Neural cell (in vitro differentiated cells): Measurements from ENCODE around the gene CADM1. TPM values are rescaled to one million over a fixed set of nuclear protein-coding genes. Genes with fewer than 3 reads are reported as not detected.

ENCODE experiments used
- H2AFZ ChIP-seq: fragments of 200-600, 300-800 bp; sonication (generic), shearing (Covaris generic); 2 replicates; pipeline ENCODE4 v1.6.0; 2014; ENCODE audit warnings: low read depth, mild to moderate bottlenecking, antibody characterized with exemption, low read length, moderate library complexity
- H3F3A ChIP-seq: fragments of 200-600 bp; shearing (Covaris generic); 2 replicates; pipeline ENCODE4 v1.6.1; 2016; ENCODE audit warnings: mild to moderate bottlenecking, moderate library complexity, mixed read lengths, antibody characterized with exemption, low read length; ENCODE audit not compliant: insufficient read depth, poor library complexity, severe bottlenecking
- H3K27ac ChIP-seq: fragments of 200-600, 300-800 bp; sonication (generic), shearing (Covaris generic); 2 replicates; pipeline ENCODE4 v1.5.1; 2014; ENCODE audit warnings: mild to moderate bottlenecking, low read length, moderate library complexity
- H3K27me3 ChIP-seq: fragments of 300-800, 200-600 bp; sonication (generic), shearing (Covaris generic); 2 replicates; pipeline ENCODE4 v1.6.0; 2014; ENCODE audit warnings: mild to moderate bottlenecking, low read depth, low read length, moderate library complexity; ENCODE audit not compliant: insufficient read depth
- H3K36me3 ChIP-seq: fragments of 300-800, 200-600 bp; sonication (generic), shearing (Covaris generic); 2 replicates; pipeline ENCODE4 v1.5.1; 2014; ENCODE audit warnings: mild to moderate bottlenecking, antibody characterized with exemption, low read length, moderate library complexity; ENCODE audit not compliant: insufficient read depth
- H3K4me2 ChIP-seq: fragments of 300-800, 200-600 bp; sonication (generic), shearing (Covaris generic); 2 replicates; pipeline ENCODE4 v1.6.0; 2014; ENCODE audit warnings: mild to moderate bottlenecking, low read length
- H3K4me3 ChIP-seq: fragments of 300-800, 200-600 bp; sonication (generic), shearing (Covaris generic); 2 replicates; pipeline ENCODE4 v1.5.1; 2014; ENCODE audit warnings: mild to moderate bottlenecking, low read length, moderate library complexity
- H3K79me2 ChIP-seq: fragments of 200-600 bp; shearing (Covaris generic); replicated peaks from 2 replicates; pipeline ENCODE4 v1.6.0; 2014; ENCODE audit warnings: mild to moderate bottlenecking, low read length, moderate library complexity; ENCODE audit not compliant: insufficient read depth
- H3K9ac ChIP-seq: fragments of 300-800, 200-600 bp; sonication (generic), shearing (Covaris generic); 2 replicates; pipeline ENCODE4 v1.6.1; 2016; ENCODE audit warnings: mild to moderate bottlenecking, low read length, mixed read lengths
- H3K9me2 ChIP-seq: fragments of 200-600 bp; shearing (Covaris generic); 2 replicates; pipeline ENCODE4 v1.6.1; 2016; ENCODE audit warnings: mild to moderate bottlenecking, low read length, mixed read lengths; ENCODE audit not compliant: insufficient read depth
- H3K9me3 ChIP-seq: fragments of 200-600, 300-800 bp; sonication (generic), shearing (Covaris generic); 2 replicates; pipeline ENCODE4 v1.6.1; 2016; ENCODE audit warnings: mild to moderate bottlenecking, mixed run types, low read length, moderate library complexity, mixed read lengths
- H4K20me1 ChIP-seq: fragments of 200-600 bp; shearing (Covaris generic); 2 replicates; pipeline ENCODE4 v1.6.1; 2016; ENCODE audit warnings: mild to moderate bottlenecking, mixed run types; ENCODE audit not compliant: insufficient read depth
- EP300 ChIP-seq: fragments of 450-650 bp; conservative IDR thresholded peaks from 2 replicates; pipeline ENCODE4 v1.6.1; 2014; ENCODE audit warnings: antibody characterized with exemption, mild to moderate bottlenecking, moderate library complexity; ENCODE audit not compliant: poor library complexity, severe bottlenecking
- EZH2 ChIP-seq: fragments of 200-600, 300-800 bp; shearing (Covaris generic), sonication (generic); IDR thresholded peaks from 2 replicates; pipeline ENCODE4 v1.6.1; 2014; ENCODE audit warnings: antibody characterized with exemption, low read length, borderline replicate concordance, mild to moderate bottlenecking; ENCODE audit not compliant: insufficient read depth, poor library complexity, severe bottlenecking
- MXI1 ChIP-seq: fragments of 450-650 bp; conservative IDR thresholded peaks from 2 replicates; pipeline ENCODE4 v1.6.1; 2014; ENCODE audit warnings: antibody characterized with exemption, mild to moderate bottlenecking; ENCODE audit not compliant: poor library complexity, severe bottlenecking
- POLR2AphosphoS5 ChIP-seq: IDR thresholded peaks from 2 replicates; pipeline ENCODE4 v1.6.1; 2012
- RAD21 ChIP-seq: fragments of 450-650 bp; conservative IDR thresholded peaks from 2 replicates; pipeline ENCODE4 v1.6.1; 2014; ENCODE audit warnings: antibody characterized with exemption, mild to moderate bottlenecking, moderate library complexity
- SMC3 ChIP-seq: fragments of 450-650 bp; conservative IDR thresholded peaks from 2 replicates; pipeline ENCODE4 v1.6.1; 2014; ENCODE audit warnings: antibody characterized with exemption, mild to moderate bottlenecking, moderate library complexity; ENCODE audit not compliant: poor library complexity
- TAF1 ChIP-seq: IDR thresholded peaks from 2 replicates; pipeline ENCODE4 v1.6.1; 2012; ENCODE audit warnings: low read depth
- polyA plus RNA-seq: library from polyadenylated mRNA; depleted of rRNA; stranded (reverse); fragments of >200 nt; gene quantifications from 2 replicates; pipeline ENCODE4 v1.2.3, GENCODE V29; 2014
- TF ChIP-seq, protein P1 (sequence below): fragments of 450-650 bp; IDR thresholded peaks from 2 replicates; pipeline ENCODE4 v1.5.1; 2014; ENCODE audit warnings: antibody characterized with exemption, mild to moderate bottlenecking, moderate library complexity; ENCODE audit not compliant: poor library complexity, severe bottlenecking
- TF ChIP-seq, protein P2 (sequence below): IDR thresholded peaks from 2 replicates; pipeline ENCODE4 v1.6.1; 2012; ENCODE audit warnings: borderline replicate concordance

The CADM1 gene
- polyA plus RNA-seq, 1 donor from 2014 or later, result 92.1 TPM

GRCh38 chr11:115321605-115322289, 182.5 kb downstream of the CADM1 start:
- Histone ChIP-seq H2AFZ (no peak overlapping the region), H4K20me1 (no peaks in the 10 kb centered on the region), H3K4me3 (no peak overlapping the region), H3K4me2 (no peak overlapping the region), H3K9me2 (no peaks in the 10 kb centered on the region), H3K9ac (no peak overlapping the region), H3K79me2 (peaks cover 3% of the 10 kb centered on the region), H3F3A (no peaks in the 10 kb centered on the region), H3K27me3 (no peaks in the 10 kb centered on the region), H3K36me3 (no peaks in the 10 kb centered on the region), H3K27ac (peak overlapping the region; percentile 23), H3K9me3 (no peaks in the 10 kb centered on the region)
- TF ChIP-seq EP300 (peak; percentile 90), POLR2AphosphoS5 (peak; percentile 54), SMC3 (no peak)

DNA sequence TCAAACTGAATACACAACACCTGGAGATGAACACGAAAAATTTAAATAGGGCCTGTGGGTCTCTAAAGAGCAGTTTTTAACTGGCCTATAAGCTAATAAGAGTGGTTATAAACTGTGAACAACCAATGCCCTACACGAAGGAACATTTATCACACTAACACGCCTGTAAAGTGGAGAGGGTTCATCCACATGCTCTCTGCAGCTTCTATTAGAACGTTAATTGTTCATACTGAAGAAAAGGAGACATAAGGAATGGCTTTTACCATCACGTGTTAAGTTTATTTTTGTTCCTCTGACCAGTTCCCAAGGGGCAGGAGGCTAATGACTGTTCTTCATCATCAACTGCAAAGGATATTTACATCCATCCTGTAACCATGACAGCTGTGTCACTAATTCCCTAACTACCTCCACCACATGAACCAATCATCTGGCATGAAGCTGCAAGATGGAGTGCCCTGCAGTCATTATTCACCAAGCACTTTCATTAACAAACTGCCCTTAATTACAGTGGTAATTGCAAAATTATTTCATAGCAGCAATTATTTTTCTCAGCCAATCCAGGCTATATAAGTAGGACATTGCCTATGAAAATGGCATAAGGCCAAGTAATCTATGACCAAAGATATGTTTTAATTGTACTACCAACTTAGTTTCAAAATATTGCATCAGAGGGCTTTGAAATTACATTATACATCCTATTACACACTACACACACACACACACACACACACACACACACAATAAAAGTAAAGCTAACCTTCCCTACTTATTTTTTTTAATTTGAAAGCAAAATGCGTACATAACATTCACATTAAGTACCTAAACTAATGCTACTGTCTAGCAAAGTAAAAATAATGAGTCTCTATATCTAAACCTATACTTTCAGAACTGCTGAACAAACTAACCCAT, 186.7 kb downstream of the CADM1 start:
- H3F3A ChIP-seq, result no peaks in the 10 kb centered on the region
- H3K4me3 ChIP-seq, result peak overlapping the region; percentile 2
- no peak overlapping the region for H2AFZ ChIP-seq
- H3K9me2 ChIP-seq, result no peaks in the 10 kb centered on the region
- TF ChIP-seq EP300 (no peak), TAF1 (no peak), RAD21 (no peak), MXI1 (no peak), EZH2 (no peak), POLR2AphosphoS5 (no peak), SMC3 (no peak)
- TF ChIP-seq, protein P1, sequence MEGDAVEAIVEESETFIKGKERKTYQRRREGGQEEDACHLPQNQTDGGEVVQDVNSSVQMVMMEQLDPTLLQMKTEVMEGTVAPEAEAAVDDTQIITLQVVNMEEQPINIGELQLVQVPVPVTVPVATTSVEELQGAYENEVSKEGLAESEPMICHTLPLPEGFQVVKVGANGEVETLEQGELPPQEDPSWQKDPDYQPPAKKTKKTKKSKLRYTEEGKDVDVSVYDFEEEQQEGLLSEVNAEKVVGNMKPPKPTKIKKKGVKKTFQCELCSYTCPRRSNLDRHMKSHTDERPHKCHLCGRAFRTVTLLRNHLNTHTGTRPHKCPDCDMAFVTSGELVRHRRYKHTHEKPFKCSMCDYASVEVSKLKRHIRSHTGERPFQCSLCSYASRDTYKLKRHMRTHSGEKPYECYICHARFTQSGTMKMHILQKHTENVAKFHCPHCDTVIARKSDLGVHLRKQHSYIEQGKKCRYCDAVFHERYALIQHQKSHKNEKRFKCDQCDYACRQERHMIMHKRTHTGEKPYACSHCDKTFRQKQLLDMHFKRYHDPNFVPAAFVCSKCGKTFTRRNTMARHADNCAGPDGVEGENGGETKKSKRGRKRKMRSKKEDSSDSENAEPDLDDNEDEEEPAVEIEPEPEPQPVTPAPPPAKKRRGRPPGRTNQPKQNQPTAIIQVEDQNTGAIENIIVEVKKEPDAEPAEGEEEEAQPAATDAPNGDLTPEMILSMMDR, result no peak
- TF ChIP-seq, protein P2, sequence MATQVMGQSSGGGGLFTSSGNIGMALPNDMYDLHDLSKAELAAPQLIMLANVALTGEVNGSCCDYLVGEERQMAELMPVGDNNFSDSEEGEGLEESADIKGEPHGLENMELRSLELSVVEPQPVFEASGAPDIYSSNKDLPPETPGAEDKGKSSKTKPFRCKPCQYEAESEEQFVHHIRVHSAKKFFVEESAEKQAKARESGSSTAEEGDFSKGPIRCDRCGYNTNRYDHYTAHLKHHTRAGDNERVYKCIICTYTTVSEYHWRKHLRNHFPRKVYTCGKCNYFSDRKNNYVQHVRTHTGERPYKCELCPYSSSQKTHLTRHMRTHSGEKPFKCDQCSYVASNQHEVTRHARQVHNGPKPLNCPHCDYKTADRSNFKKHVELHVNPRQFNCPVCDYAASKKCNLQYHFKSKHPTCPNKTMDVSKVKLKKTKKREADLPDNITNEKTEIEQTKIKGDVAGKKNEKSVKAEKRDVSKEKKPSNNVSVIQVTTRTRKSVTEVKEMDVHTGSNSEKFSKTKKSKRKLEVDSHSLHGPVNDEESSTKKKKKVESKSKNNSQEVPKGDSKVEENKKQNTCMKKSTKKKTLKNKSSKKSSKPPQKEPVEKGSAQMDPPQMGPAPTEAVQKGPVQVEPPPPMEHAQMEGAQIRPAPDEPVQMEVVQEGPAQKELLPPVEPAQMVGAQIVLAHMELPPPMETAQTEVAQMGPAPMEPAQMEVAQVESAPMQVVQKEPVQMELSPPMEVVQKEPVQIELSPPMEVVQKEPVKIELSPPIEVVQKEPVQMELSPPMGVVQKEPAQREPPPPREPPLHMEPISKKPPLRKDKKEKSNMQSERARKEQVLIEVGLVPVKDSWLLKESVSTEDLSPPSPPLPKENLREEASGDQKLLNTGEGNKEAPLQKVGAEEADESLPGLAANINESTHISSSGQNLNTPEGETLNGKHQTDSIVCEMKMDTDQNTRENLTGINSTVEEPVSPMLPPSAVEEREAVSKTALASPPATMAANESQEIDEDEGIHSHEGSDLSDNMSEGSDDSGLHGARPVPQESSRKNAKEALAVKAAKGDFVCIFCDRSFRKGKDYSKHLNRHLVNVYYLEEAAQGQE, result no peak
- no peak overlapping the region for H3K9ac ChIP-seq
- H3K79me2 ChIP-seq, result peaks cover 7% of the 10 kb centered on the region
- no peak overlapping the region for H3K4me2 ChIP-seq
- no peaks in the 10 kb centered on the region for H3K27me3 ChIP-seq
- H3K27ac ChIP-seq, result no peak overlapping the region
- H3K36me3 ChIP-seq, result no peaks in the 10 kb centered on the region
- no peaks in the 10 kb centered on the region for H4K20me1 ChIP-seq
- H3K9me3 ChIP-seq, result no peaks in the 10 kb centered on the region
